NCI-H510A treated with DMSO at 0.1 percent for 48 hours (cell line): ENCODE measurements around the gene PIP5KL1.

ENCODE experiments used
- DNase-seq: peaks from one replicate; lab custom pipeline; 2025; lab: John Stamatoyannopoulos, UW

PIP5KL1 gene

GRCh38 chr9:127968042-127968441 lies 37.5 kb upstream of the PIP5KL1 start:
- DNase-seq = no peak

GRCh38 chr9:127967151-127967809 lies 36.7 kb upstream of the PIP5KL1 start:
- no peak for DNase-seq

- no peak for DNase-seq
These were observed 36.0 kb upstream of the PIP5KL1 start for GRCh38 chr9:127966416-127967150.

- DNase-seq = no peak
These were observed 35.4 kb upstream of the PIP5KL1 start for GRCh38 chr9:127965953-127966352.

- no peak for DNase-seq
These were observed 32.9 kb upstream of the PIP5KL1 start for GRCh38 chr9:127963359-127964064.

- DNase-seq = no peak
These were observed 32.4 kb upstream of the PIP5KL1 start for GRCh38 chr9:127963041-127963358.

GRCh38 chr9:127962278-127962677 lies 31.7 kb upstream of the PIP5KL1 start:
- DNase-seq = no peak

GRCh38 chr9:127961613-127962155 lies 31.1 kb upstream of the PIP5KL1 start:
- no peak for DNase-seq

- DNase-seq = no peak
These were observed 30.5 kb upstream of the PIP5KL1 start for GRCh38 chr9:127961155-127961490.

GRCh38 chr9:127960410-127961154 lies 30.0 kb upstream of the PIP5KL1 start:
- DNase-seq = no peak

GRCh38 chr9:127959841-127960409 lies 29.3 kb upstream of the PIP5KL1 start:
- DNase-seq = no peak

- DNase-seq = no peak
These were observed 28.8 kb upstream of the PIP5KL1 start for GRCh38 chr9:127959398-127959797.

- no peak for DNase-seq
These were observed 28.2 kb upstream of the PIP5KL1 start for GRCh38 chr9:127958728-127959127.

- DNase-seq = peak; percentile 98
These were observed 24.9 kb upstream of the PIP5KL1 start for GRCh38 chr9:127955294-127956015.

- DNase-seq = no peak
These were observed 24.3 kb upstream of the PIP5KL1 start for GRCh38 chr9:127954831-127955293.

- DNase-seq = no peak
These were observed 23.4 kb upstream of the PIP5KL1 start for GRCh38 chr9:127953768-127954505.

GRCh38 chr9:127953154-127953553 lies 22.6 kb upstream of the PIP5KL1 start:
- no peak for DNase-seq

- no peak for DNase-seq
These were observed 20.1 kb upstream of the PIP5KL1 start for GRCh38 chr9:127950513-127951289.

- no peak for DNase-seq
These were observed 19.4 kb upstream of the PIP5KL1 start for GRCh38 chr9:127949827-127950512.
